HFFc6 (cell line): ENCODE measurements around the gene BBS4. TPM values are rescaled to one million over a fixed set of nuclear protein-coding genes. Genes with fewer than 3 reads are reported as not detected.

Source experiments
- DNase-seq: peaks from one replicate; pipeline ENCODE4 v3.0.0-alpha.2; 2018
- H3K27ac Mint-ChIP-seq: 2 replicates; pipeline ENCODE4 v1.8.0; 2020; ENCODE audit warnings: mild to moderate bottlenecking, mixed read lengths
- H3K27me3 Mint-ChIP-seq: 2 replicates; pipeline ENCODE4 v1.8.0; 2021; ENCODE audit warnings: mild to moderate bottlenecking, moderate library complexity, mixed read lengths; ENCODE audit not compliant: insufficient read depth
- H3K36me3 Mint-ChIP-seq: 2 replicates; pipeline ENCODE4 v1.8.0; 2021; ENCODE audit warnings: low read depth, mixed read lengths
- H3K4me1 Mint-ChIP-seq: 2 replicates; pipeline ENCODE4 v1.8.0; 2020; ENCODE audit warnings: low read depth, mixed read lengths
- H3K4me3 Mint-ChIP-seq: 2 replicates; pipeline ENCODE4 v1.8.0; 2020; ENCODE audit warnings: mild to moderate bottlenecking, moderate library complexity, mixed read lengths
- H3K9me3 Mint-ChIP-seq: 2 replicates; pipeline ENCODE4 v1.8.0; 2020; ENCODE audit warnings: mild to moderate bottlenecking, mixed read lengths
- total RNA-seq, 6 experiments: library from RNA; stranded (reverse); fragmentation: NEBNext Ultra II Directional; extraction: Animal tissue kit (Norgen Biotek cat#: 25700); gene quantifications; 2 replicates in 1 of 6; 3 replicates in 5 of 6; pipeline ENCODE4 v1.2.3, GENCODE V29; 2021
- TF ChIP-seq, protein P1 (sequence below): fragments of 200-600 bp; sonication (generic); IDR thresholded peaks from 2 replicates; pipeline ENCODE4 v1.5.0; 2021; ENCODE audit warnings: antibody characterized with exemption, mild to moderate bottlenecking

BBS4 gene
- total RNA-seq, 6 experiments from 2014 or later, result 10.3 to 12.9 (median 12.5) TPM

DNA sequence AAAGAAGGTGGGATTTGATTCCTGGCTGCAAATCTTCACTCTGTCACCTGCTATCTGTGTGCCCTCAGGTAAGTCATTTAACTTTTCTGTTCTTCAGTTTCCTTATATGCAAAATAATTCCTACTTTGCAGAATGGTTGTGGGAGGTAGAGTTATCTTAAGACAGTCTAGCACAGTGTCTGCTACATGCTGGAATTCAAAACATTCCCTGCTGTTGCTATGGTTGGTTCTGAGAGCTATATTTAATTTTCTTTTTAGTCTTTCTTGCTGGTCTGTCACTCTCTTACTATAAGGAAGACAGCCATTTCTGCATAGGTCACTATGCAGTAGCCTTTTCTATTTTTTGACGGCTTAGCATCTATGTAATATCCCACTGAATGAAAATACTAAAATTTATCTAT, 101.5 kb downstream of the BBS4 start:
- TF ChIP-seq, protein P1, sequence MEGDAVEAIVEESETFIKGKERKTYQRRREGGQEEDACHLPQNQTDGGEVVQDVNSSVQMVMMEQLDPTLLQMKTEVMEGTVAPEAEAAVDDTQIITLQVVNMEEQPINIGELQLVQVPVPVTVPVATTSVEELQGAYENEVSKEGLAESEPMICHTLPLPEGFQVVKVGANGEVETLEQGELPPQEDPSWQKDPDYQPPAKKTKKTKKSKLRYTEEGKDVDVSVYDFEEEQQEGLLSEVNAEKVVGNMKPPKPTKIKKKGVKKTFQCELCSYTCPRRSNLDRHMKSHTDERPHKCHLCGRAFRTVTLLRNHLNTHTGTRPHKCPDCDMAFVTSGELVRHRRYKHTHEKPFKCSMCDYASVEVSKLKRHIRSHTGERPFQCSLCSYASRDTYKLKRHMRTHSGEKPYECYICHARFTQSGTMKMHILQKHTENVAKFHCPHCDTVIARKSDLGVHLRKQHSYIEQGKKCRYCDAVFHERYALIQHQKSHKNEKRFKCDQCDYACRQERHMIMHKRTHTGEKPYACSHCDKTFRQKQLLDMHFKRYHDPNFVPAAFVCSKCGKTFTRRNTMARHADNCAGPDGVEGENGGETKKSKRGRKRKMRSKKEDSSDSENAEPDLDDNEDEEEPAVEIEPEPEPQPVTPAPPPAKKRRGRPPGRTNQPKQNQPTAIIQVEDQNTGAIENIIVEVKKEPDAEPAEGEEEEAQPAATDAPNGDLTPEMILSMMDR, result no peak
- Mint-ChIP-seq H3K4me1 (peaks cover 40% of the 10 kb centered on the region), H3K27ac (no peak overlapping the region)

More for the DNA sequence above, 101.5 kb downstream of the BBS4 start:
- no peak for DNase-seq
- Mint-ChIP-seq H3K4me3 (no peak overlapping the region), H3K9me3 (no peaks in the 10 kb centered on the region), H3K27me3 (peaks cover 4% of the 10 kb centered on the region), H3K36me3 (no peaks in the 10 kb centered on the region)

Other genes with a start within 250 kb of the BBS4 start
- gene ARIH1, start 211.9 kb upstream of the BBS4 start, total RNA-seq, result 100 to 1,000 TPM; 138 to 171 (median 159) TPM
- not detected for gene GOLGA6B, start 31.5 kb upstream of the BBS4 start, total RNA-seq
- not detected for gene HIGD2B, start within 50 bp of the BBS4 start, total RNA-seq
- gene ADPGK, start 97.6 kb downstream of the BBS4 start, total RNA-seq, result 10 to 100 TPM; 54.6 to 59.4 (median 56.8) TPM